ENCODE results near the gene ATRN. TPM values are rescaled to one million over a fixed set of nuclear protein-coding genes. Genes with fewer than 3 reads are reported as not detected.

Gene ATRN
- total RNA-seq, 1 donor from 2014 or later: 37.0 TPM

DNA sequence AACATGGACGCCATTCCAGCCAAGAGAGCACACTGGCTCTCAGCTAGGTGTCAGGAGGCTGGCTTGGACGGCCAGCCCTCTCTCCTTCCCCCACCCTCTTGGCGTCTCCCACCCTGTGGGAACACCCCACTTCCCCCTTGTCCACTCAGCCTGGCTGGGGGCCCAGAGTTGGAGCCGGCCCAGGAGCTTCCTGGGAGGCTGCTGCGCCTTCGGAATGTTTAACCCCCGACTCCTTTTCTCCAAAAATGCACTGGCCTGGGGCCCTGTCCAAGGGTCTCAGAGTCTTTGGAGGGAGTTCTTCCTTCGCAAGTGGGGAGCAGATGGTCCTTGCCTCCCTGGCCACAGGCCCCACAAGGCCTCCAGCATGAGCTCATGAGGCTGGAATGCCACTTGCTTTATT lies 206.9 kb downstream of the ATRN start:
- TF ChIP-seq, protein P1, sequence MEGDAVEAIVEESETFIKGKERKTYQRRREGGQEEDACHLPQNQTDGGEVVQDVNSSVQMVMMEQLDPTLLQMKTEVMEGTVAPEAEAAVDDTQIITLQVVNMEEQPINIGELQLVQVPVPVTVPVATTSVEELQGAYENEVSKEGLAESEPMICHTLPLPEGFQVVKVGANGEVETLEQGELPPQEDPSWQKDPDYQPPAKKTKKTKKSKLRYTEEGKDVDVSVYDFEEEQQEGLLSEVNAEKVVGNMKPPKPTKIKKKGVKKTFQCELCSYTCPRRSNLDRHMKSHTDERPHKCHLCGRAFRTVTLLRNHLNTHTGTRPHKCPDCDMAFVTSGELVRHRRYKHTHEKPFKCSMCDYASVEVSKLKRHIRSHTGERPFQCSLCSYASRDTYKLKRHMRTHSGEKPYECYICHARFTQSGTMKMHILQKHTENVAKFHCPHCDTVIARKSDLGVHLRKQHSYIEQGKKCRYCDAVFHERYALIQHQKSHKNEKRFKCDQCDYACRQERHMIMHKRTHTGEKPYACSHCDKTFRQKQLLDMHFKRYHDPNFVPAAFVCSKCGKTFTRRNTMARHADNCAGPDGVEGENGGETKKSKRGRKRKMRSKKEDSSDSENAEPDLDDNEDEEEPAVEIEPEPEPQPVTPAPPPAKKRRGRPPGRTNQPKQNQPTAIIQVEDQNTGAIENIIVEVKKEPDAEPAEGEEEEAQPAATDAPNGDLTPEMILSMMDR (IDR thresholded peaks at IDR 0.05; ENCODE audit: unreplicated experiment): no peak
- Mint-ChIP-seq H3K4me3 (ENCODE audit: unreplicated experiment) (no peak overlapping the region), H3K36me3 (ENCODE audit: low read depth, unreplicated experiment) (no peaks in the 10 kb centered on the region), H3K27me3 (ENCODE audit: unreplicated experiment) (peaks cover 9% of the 10 kb centered on the region), H3K9me3 (ENCODE audit: unreplicated experiment) (no peaks in the 10 kb centered on the region), H3K27ac (ENCODE audit: unreplicated experiment) (no peak overlapping the region), H3K4me1 (ENCODE audit: unreplicated experiment) (no peaks in the 10 kb centered on the region)
- DNase-seq (ENCODE audit: low spot score): no peak

DNA sequence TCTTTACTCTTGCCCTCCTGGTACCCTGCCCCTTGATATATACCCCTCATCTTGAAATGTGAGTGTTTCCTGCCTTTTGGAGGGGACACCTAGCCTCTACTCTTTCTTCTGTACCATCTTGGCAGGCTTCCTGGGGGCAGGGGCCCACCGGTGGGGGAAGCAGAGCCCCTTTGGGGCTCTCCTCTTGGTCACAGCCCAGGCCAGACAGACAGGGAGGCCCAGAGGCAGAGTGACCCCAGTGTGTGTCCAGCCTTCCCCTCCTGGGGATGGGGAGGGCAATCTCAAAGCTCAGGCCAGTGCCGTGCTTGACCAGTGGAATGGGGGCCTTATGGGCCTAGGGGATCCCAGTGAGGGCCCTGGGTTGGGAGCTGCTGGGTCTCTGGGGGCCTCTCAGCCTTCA lies 207.4 kb downstream of the ATRN start:
- Mint-ChIP-seq H3K4me1 (ENCODE audit: unreplicated experiment) (no peaks in the 10 kb centered on the region), H3K27me3 (ENCODE audit: unreplicated experiment) (peaks cover 7% of the 10 kb centered on the region), H3K9me3 (ENCODE audit: unreplicated experiment) (no peaks in the 10 kb centered on the region), H3K4me3 (ENCODE audit: unreplicated experiment) (no peak overlapping the region), H3K27ac (ENCODE audit: unreplicated experiment) (no peak overlapping the region), H3K36me3 (ENCODE audit: low read depth, unreplicated experiment) (no peaks in the 10 kb centered on the region)
- TF ChIP-seq, protein P1 (IDR thresholded peaks at IDR 0.05; ENCODE audit: unreplicated experiment): no peak
- DNase-seq (ENCODE audit: low spot score): no peak

DNA sequence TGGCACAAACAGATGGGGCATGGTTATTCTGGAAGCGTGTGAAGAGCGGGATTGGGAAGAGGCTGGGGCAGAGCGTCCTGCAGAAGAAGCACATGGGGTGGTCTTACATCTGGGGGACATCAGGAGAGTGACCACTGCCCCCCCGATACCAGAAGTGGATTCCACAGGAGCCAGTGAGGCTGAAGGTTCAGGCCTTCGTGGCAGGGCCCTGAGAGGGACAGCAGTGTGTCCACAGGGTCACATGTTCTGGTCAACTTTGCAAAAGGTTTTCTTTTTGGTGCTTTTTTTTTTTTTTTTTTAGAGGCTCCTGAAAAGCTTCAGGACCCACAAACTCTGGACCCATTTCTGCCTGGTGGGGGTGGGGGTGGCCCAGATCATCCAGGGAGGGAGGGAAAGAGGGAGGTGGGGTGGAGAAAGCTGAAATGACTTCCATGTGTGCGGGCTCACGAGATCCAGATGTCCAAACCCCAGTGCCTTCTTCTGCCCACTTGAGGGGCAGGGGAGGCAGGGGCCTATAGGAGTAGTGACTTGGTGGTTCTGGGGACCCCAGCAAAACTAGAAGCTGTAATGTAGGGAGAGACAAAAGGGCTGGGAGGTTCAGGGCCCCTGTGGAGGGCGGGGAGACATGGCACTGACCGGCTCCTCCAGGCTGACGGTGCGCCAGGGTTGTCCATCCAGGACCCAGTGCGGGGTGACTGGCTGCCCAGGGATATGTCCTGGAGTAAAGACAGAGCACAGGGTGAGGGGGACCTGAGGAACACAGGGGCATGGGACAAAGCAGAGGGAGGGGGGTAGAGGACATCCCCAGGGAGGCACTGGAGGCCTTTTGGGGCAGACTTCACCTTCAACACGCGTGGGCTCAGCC lies 208.3 kb downstream of the ATRN start:
- H3K9me3 Mint-ChIP-seq (ENCODE audit: unreplicated experiment): no peaks in the 10 kb centered on the region
- peaks cover 7% of the 10 kb centered on the region for H3K27me3 Mint-ChIP-seq (ENCODE audit: unreplicated experiment)
- H3K4me3 Mint-ChIP-seq (ENCODE audit: unreplicated experiment): no peak overlapping the region
- H3K4me1 Mint-ChIP-seq (ENCODE audit: unreplicated experiment): no peaks in the 10 kb centered on the region
- TF ChIP-seq, protein P1 (IDR thresholded peaks at IDR 0.05; ENCODE audit: unreplicated experiment): no peak
- no peak overlapping the region for H3K27ac Mint-ChIP-seq (ENCODE audit: unreplicated experiment)
- no peak for DNase-seq (ENCODE audit: low spot score)
- no peaks in the 10 kb centered on the region for H3K36me3 Mint-ChIP-seq (ENCODE audit: low read depth, unreplicated experiment)

DNA sequence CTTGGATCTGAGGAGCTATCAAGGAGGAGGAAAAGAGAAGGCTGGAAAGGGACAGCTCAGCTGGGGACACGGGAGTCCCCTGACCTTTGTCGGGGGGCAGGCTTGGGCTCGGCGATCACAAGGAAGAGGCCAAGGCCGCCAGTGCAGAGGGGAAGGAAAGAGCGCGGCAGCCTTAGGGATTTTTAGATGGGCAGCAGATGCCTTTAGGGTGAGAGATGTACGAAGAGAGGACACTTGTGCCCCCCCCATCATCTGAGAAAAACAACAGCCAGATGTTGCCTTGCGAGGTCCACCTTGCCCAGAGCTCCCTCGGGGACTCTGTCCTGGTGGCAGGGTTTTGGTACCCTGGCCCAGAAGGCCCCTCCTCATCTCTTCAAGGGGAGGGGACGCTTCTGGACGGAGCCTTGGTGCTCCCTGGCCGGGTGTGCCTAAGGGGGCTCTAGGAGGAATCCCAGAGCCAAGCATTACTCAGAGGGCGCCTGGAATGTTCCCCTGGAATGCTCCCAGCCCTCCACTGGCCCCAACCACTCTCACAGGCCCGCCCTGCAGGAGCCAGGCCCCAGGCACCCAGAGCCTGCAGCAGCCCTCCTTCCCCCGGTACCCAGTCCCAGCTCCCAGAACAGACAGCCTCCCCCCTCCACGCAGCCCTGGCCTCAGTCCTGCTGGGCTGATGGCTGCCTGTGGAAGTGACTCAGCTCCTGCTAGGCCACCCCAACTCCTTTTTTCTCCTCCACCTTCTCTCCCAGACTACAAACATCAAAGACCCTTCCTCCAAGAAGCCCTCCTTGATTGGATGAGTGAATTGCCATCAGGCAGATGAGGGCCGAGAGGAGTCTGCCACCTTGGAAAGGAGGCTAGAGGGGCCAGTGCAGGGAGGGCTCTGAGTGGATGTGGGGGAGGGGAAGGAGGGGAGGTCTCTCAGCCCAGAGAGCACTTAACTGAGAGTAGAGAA lies 209.2 kb downstream of the ATRN start:
- Mint-ChIP-seq H3K4me1 (ENCODE audit: unreplicated experiment) (no peaks in the 10 kb centered on the region), H3K9me3 (ENCODE audit: unreplicated experiment) (no peaks in the 10 kb centered on the region), H3K36me3 (ENCODE audit: low read depth, unreplicated experiment) (no peaks in the 10 kb centered on the region), H3K27me3 (ENCODE audit: unreplicated experiment) (peaks cover 5% of the 10 kb centered on the region), H3K4me3 (ENCODE audit: unreplicated experiment) (no peak overlapping the region), H3K27ac (ENCODE audit: unreplicated experiment) (no peak overlapping the region)
- TF ChIP-seq, protein P1 (IDR thresholded peaks at IDR 0.05; ENCODE audit: unreplicated experiment): no peak
- no peak for DNase-seq (ENCODE audit: low spot score)
